Activated CD4-positive, alpha-beta T cell treated with anti-CD3 and anti-CD28 coated beads for 36 hours (primary cell): ENCODE results near the gene E2F4. TPM values are rescaled to one million over a fixed set of nuclear protein-coding genes. Genes with fewer than 3 reads are reported as not detected.

ENCODE experiments used
- ATAC-seq: fragments of 200-7000 bp; cut with Tn5 transposase; one replicate; pipeline ENCODE4 v1.10.0; 2021; ENCODE audit warnings: mild to moderate bottlenecking, moderate library complexity
- CTCF ChIA-PET: fragments of 350-600 bp; sonication (Branson Sonifier 250); formaldehyde crosslinking; loops from one replicate; lab custom pipeline; 2021; ENCODE audit warnings: antibody characterized with exemption; lab: Charles Lee
- POLR2A ChIA-PET: fragments of 350-600 bp; sonication (Branson Sonifier 250); formaldehyde crosslinking; loops from one replicate; lab custom pipeline; 2021; ENCODE audit warnings: antibody characterized with exemption, inconsistent platforms; lab: Charles Lee
- DNase-seq: peaks from one replicate; pipeline ENCODE4 v3.0.0-alpha.2; 2020
- H3K27ac Mint-ChIP-seq: one replicate; pipeline ENCODE4 v1.8.0; 2021; ENCODE audit warnings: mixed read lengths
- H3K27me3 Mint-ChIP-seq: one replicate; pipeline ENCODE4 v1.8.0; 2021; ENCODE audit warnings: mixed read lengths
- H3K36me3 Mint-ChIP-seq: one replicate; pipeline ENCODE4 v1.8.0; 2021; ENCODE audit warnings: low read depth, mixed read lengths
- H3K4me1 Mint-ChIP-seq: one replicate; pipeline ENCODE4 v1.8.0; 2021; ENCODE audit warnings: mixed read lengths
- H3K4me3 Mint-ChIP-seq: one replicate; pipeline ENCODE4 v1.8.0; 2021; ENCODE audit warnings: mild to moderate bottlenecking, moderate library complexity, mixed read lengths
- H3K9me3 Mint-ChIP-seq: one replicate; pipeline ENCODE4 v1.8.0; 2021; ENCODE audit warnings: low read depth, mixed read lengths
- intact Hi-C, 2 experiments: fragments of 100-400 bp; cut with DNase I in 1 of 2; cut with micrococcal nuclease in 1 of 2; formaldehyde crosslinking; loops; one replicate each; pipeline versions ENCODE4 v1.14.2 to v1.15.1; 2022 to 2024; cut with DNase I, micrococcal nuclease
- total RNA-seq, 2 experiments: library from RNA; stranded (reverse); gene quantifications; one replicate each; pipeline ENCODE4 v1.2.3, GENCODE V29; 2021

Gene E2F4
- total RNA-seq, 2 experiments from 2014 or later, result 91.4 to 110 TPM

DNA sequence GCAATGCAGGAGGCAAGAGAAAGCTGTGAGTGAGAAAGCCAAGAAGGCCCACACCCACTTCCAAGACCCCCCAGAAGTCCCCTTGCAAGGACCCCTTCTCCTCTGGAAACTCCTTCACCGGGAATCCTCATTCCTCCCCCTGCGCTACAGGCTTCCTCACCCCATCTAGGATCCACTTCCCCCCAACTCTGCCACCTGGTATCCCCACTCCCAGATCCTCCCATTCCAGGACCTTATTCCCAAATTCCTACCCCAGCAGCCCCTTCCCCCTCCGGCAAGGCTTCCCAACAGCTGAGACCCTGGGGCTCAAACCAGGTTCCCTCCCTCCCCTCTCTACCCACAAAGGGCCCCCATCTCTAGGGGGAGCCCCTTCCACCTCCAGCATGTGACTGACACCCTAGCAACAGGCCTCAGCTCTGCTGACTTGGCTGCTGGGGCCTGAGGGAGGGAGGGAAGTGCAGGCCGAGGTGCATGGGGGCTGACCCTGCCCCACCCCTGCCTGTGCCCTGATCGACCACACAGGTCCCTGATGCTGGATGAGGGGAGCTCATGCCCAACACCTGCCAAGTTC is 25.3 kb upstream of the E2F4 start:
- ATAC-seq (no peak), DNase-seq (peak; percentile 41)
- intact Hi-C loops, result no loop called here
- no peak overlapping the region for H3K27ac Mint-ChIP-seq
- POLR2A ChIA-PET, result no interaction called here
- peaks cover 59% of the 10 kb centered on the region for H3K27me3 Mint-ChIP-seq
- CTCF ChIA-PET, result interaction anchor here (0.5 to 3.3 kb wide), 4 partner anchors 9 to 214 kb away, joined by 3 to 15 read pairs (median 5); partner anchors contain the start of gene B3GNT9
- peaks cover 36% of the 10 kb centered on the region for H3K4me1 Mint-ChIP-seq
- H3K9me3 Mint-ChIP-seq, result no peaks in the 10 kb centered on the region
- no peak overlapping the region for H3K4me3 Mint-ChIP-seq
- H3K36me3 Mint-ChIP-seq, result peaks cover 6% of the 10 kb centered on the region

- H3K9me3 Mint-ChIP-seq, result no peaks in the 10 kb centered on the region
- peaks cover 60% of the 10 kb centered on the region for H3K27me3 Mint-ChIP-seq
- peaks cover 4% of the 10 kb centered on the region for H3K36me3 Mint-ChIP-seq
- ATAC-seq, result no peak
- CTCF ChIA-PET, result interaction anchor here (0.5 to 3.3 kb wide), 6 partner anchors 10 to 215 kb away, joined by 3 to 15 read pairs (median 4); partner anchors contain the start of gene B3GNT9
- H3K27ac Mint-ChIP-seq, result no peak overlapping the region
- DNase-seq, result no peak
- H3K4me3 Mint-ChIP-seq, result no peak overlapping the region
- peaks cover 28% of the 10 kb centered on the region for H3K4me1 Mint-ChIP-seq
- intact Hi-C loops, result no loop called here
- POLR2A ChIA-PET, result interaction anchor here (0.6 kb wide), 1 partner anchor 156 kb away, joined by 3 read pairs; no protein-coding TSS in a partner anchor
These were observed 24.4 kb upstream of the E2F4 start for GRCh38 chr16:67167588-67167987.

DNA sequence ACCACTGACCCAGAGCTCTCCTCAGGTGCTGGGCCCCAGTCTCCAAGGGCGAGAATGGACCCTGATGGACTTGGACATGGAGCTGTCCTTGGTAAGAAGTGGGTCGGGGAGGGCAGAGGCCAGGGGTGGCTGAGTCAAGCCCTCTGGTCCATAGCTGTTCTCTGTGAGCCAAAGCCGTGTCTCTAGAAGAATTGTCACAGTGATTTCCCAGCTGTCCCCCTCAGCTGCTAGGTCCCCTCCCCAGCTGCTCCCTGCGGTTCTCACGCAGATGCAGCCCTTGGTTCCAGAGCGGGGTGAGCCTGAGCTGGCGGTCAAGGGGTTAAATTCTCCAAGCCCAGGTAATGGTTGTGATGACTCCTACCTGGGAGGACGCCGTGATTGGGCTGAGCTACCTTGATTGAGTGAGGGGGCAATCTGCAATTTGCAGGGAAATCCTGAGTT is 22.9 kb upstream of the E2F4 start:
- POLR2A ChIA-PET, result interaction anchor here (1.5 kb wide), 1 partner anchor 9 kb away, joined by 5 read pairs; the partner anchor contains the start of genes FBXL8 and TRADD
- DNase-seq, result no peak
- Mint-ChIP-seq H3K27me3 (peaks cover 70% of the 10 kb centered on the region), H3K4me1 (peaks cover 39% of the 10 kb centered on the region), H3K27ac (no peak overlapping the region), H3K4me3 (no peak overlapping the region), H3K9me3 (no peaks in the 10 kb centered on the region), H3K36me3 (peaks cover 4% of the 10 kb centered on the region)
- CTCF ChIA-PET, result interaction anchor here (0.5 to 3.3 kb wide), 9 partner anchors 9 to 1185 kb away, joined by 3 to 15 read pairs (median 3); partner anchors contain the start of gene PHAF1
- intact Hi-C loops, result no loop called here
- no peak for ATAC-seq

DNA sequence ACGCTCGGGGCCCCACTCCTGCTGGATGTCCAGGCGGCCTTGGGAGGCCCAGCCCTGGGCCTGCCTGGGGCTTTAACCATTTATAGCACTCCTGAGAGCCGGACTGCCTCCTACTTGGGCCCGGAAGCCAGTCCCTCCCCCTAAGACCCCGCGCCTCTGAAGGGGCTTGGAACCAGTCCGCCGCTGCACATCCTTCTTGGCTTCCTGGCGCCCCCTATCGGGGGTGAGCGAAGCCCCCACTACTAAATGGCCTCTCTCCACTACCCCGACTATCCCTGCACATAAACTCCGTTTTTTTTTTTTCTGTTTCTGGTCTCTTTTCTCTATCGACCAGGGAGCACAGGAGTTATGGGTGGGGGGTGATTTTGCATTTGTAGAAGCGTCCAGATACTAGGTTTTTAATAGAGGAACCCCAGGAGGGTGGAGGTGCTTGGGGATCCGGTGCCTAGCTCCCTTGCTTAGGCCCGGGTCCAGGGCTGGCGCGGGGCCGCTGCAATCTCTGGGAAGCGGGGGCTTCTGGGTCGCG is 22.2 kb upstream of the E2F4 start:
- ATAC-seq, result no peak
- POLR2A ChIA-PET, result interaction anchor here (1.5 kb wide), 1 partner anchor 9 kb away, joined by 5 read pairs; the partner anchor contains the start of genes FBXL8 and TRADD
- peak; percentile 71 for DNase-seq
- peaks cover 4% of the 10 kb centered on the region for H3K36me3 Mint-ChIP-seq
- peak overlapping the region; percentile 74 for H3K27ac Mint-ChIP-seq
- CTCF ChIA-PET, result interaction anchor here (0.7 to 3.3 kb wide), 7 partner anchors 9 to 191 kb away, joined by 3 to 15 read pairs (median 5); partner anchors contain the start of gene TMEM208
- peak overlapping the region; percentile 70 for H3K4me3 Mint-ChIP-seq
- H3K4me1 Mint-ChIP-seq, result peaks cover 38% of the 10 kb centered on the region
- H3K9me3 Mint-ChIP-seq, result no peaks in the 10 kb centered on the region
- peaks cover 67% of the 10 kb centered on the region for H3K27me3 Mint-ChIP-seq
- intact Hi-C loops, result loop anchor here in 1 of 2 experiments (1.0 kb wide), 1 partner anchor 10 kb away; the partner anchor contains the start of genes FBXL8 and TRADD

DNA sequence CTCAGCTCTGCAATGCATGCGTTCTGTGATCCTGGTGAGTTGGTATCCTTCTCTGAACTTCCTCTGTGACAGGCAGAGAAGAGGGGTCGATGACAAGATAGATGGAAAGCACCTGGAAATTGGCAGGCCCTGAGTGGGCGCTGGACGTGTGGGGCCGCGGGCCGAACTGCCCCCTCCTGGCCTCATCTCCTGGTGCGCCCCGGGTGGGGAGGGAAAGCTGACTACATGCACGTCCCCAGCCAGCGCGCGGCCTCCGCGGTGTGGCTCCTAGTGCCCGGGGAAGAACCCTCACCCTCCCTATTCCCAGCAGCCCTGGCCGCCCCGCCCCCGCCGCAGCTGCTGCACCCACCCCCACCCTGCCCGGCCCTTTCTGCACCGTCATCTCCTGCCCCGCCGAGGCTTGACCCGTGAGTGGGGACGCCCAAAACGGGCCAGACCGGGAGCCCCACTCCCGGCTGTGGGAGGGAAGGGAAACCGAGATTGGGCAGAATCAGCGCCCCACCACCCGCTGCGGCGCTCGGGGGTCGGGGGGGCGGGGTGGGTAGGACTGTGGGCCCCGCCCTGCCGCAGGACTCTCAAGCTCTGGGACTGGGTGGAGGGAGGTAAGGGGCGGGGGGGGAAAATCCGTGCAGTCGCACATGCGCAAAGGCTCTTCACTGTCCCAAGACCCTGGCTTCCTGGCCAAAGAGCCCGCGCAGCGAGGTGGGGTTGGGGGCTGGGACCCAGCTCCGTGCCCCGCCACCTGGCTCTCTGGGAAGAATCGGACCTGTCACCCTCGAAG is 21.6 kb upstream of the E2F4 start, which contains the start of gene NOL3:
Gene NOL3, plus strand, starts transcription at position 371 of the 781 bp plus-strand sequence.
- peak; percentile 89 for DNase-seq
- H3K4me3 Mint-ChIP-seq, result peak within 1 kb of the TSS; percentile 70
- H3K4me1 Mint-ChIP-seq, result peaks cover 35% of the 10 kb centered on the region
- intact Hi-C loops, result loop anchor here in 1 of 2 experiments (1.0 kb wide), 1 partner anchor 11 kb away; the partner anchor contains the start of genes FBXL8 and TRADD
- peaks cover 4% of the 10 kb centered on the region for H3K36me3 Mint-ChIP-seq
- peak; percentile 58 for ATAC-seq
- peak within 1 kb of the TSS; percentile 74 for H3K27ac Mint-ChIP-seq
- POLR2A ChIA-PET, result interaction anchor here (1.5 kb wide), 1 partner anchor 10 kb away, joined by 5 read pairs; the partner anchor contains the start of genes FBXL8 and TRADD
- CTCF ChIA-PET, result interaction anchor here (0.7 to 3.3 kb wide), 8 partner anchors 10 to 191 kb away, joined by 3 to 15 read pairs (median 5); partner anchors contain the start of gene TMEM208
- no peaks in the 10 kb centered on the region for H3K9me3 Mint-ChIP-seq
- H3K27me3 Mint-ChIP-seq, result peaks cover 63% of the 10 kb centered on the region

GRCh38 chr16:67170949-67171649 is 20.9 kb upstream of the E2F4 start:
- Mint-ChIP-seq H3K9me3 (no peaks in the 10 kb centered on the region), H3K4me1 (peaks cover 33% of the 10 kb centered on the region), H3K4me3 (peak overlapping the region; percentile 70), H3K36me3 (peaks cover 4% of the 10 kb centered on the region), H3K27me3 (peaks cover 66% of the 10 kb centered on the region), H3K27ac (peak overlapping the region; percentile 47)
- ChIA-PET CTCF (interaction anchor here (0.9 to 1.4 kb wide), 5 partner anchors 14 to 154 kb away, joined by 3 to 6 read pairs (median 5); partner anchors contain the start of gene TMEM208), POLR2A (no interaction called here)
- intact Hi-C loops, result loop anchor here in 1 of 2 experiments (1.0 kb wide), 1 partner anchor 12 kb away; the partner anchor contains the start of genes FBXL8 and TRADD
- DNase-seq, result no peak
- no peak for ATAC-seq

DNA sequence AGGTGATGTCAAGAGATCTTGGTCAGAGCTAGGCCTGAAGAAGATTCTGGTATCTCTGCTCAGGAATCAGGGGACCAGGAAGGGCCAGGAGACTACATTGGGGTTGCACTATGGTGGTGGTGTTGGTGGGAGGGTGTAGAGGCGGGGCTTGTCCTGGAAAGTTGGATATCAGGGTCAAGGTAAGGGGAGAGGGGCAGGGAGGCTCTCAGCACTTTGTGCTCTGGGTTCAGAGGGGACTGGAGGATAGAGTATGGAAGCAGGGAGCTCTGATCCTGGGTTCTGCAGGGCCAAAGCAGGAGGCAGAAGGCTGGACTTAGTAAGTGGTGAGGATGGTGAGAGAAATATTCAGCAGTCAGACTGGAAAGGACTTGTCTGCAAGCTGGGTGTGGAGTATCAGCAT is 18.6 kb upstream of the E2F4 start:
- ATAC-seq, result no peak
- no peak for DNase-seq
- peaks cover 5% of the 10 kb centered on the region for H3K36me3 Mint-ChIP-seq
- peaks cover 59% of the 10 kb centered on the region for H3K27me3 Mint-ChIP-seq
- ChIA-PET CTCF (interaction anchor here (0.6 to 5.3 kb wide), 6 partner anchors 11 to 67 kb away, joined by 3 to 39 read pairs (median 4); partner anchors contain the start of gene HSF4), POLR2A (interaction anchor here (0.6 to 0.7 kb wide), 2 partner anchors 10 to 146 kb away, joined by 3 to 4 read pairs; no protein-coding TSS in a partner anchor)
- no peaks in the 10 kb centered on the region for H3K9me3 Mint-ChIP-seq
- H3K4me3 Mint-ChIP-seq, result peak overlapping the region; percentile 68
- intact Hi-C loops, result no loop called here
- H3K4me1 Mint-ChIP-seq, result peaks cover 31% of the 10 kb centered on the region
- H3K27ac Mint-ChIP-seq, result peak overlapping the region; percentile 53

GRCh38 chr16:67173808-67174705 is 17.9 kb upstream of the E2F4 start:
- CTCF ChIA-PET, result interaction anchor here (0.6 to 5.3 kb wide), 6 partner anchors 12 to 156 kb away, joined by 3 to 39 read pairs (median 4); partner anchors contain the start of gene HSF4
- peak; percentile 50 for ATAC-seq
- peak; percentile 79 for DNase-seq
- peak overlapping the region; percentile 68 for H3K4me3 Mint-ChIP-seq
- H3K27me3 Mint-ChIP-seq, result peaks cover 57% of the 10 kb centered on the region
- H3K4me1 Mint-ChIP-seq, result peaks cover 36% of the 10 kb centered on the region
- peaks cover 7% of the 10 kb centered on the region for H3K36me3 Mint-ChIP-seq
- POLR2A ChIA-PET, result interaction anchor here (0.6 to 0.7 kb wide), 2 partner anchors 11 to 147 kb away, joined by 3 to 4 read pairs; no protein-coding TSS in a partner anchor
- intact Hi-C loops, result loop anchor here in 1 of 2 experiments (1.0 kb wide), 1 partner anchor 10 kb away; the partner anchor contains the start of gene HSF4
- H3K27ac Mint-ChIP-seq, result peak overlapping the region; percentile 53
- H3K9me3 Mint-ChIP-seq, result no peaks in the 10 kb centered on the region

GRCh38 chr16:67174706-67175231 is 17.2 kb upstream of the E2F4 start:
- DNase-seq, result no peak
- H3K27ac Mint-ChIP-seq, result no peak overlapping the region
- ATAC-seq, result no peak
- H3K4me3 Mint-ChIP-seq, result no peak overlapping the region
- ChIA-PET POLR2A (no interaction called here), CTCF (interaction anchor here (0.7 to 5.3 kb wide), 5 partner anchors 11 to 157 kb away, joined by 3 to 39 read pairs (median 6); partner anchors contain the start of gene HSF4)
- H3K36me3 Mint-ChIP-seq, result peaks cover 7% of the 10 kb centered on the region
- peaks cover 55% of the 10 kb centered on the region for H3K27me3 Mint-ChIP-seq
- intact Hi-C loops, result loop anchor here in 1 of 2 experiments (1.0 kb wide), 1 partner anchor 10 kb away; the partner anchor contains the start of gene HSF4
- H3K4me1 Mint-ChIP-seq, result peaks cover 34% of the 10 kb centered on the region
- H3K9me3 Mint-ChIP-seq, result no peaks in the 10 kb centered on the region
